Spleen (tissue), 7 donors: Measurements from ENCODE around the gene CRTC2.

Experiments used
- CTCF ChIP-seq, 11 experiments: fragments of 200-600 bp in 7 of 11; fragments of 450-650 bp in 4 of 11; sonication (generic) in 4 of 11; IDR thresholded peaks in 8 of 11; conservative IDR thresholded peaks in 3 of 11; 1 replicate in 7 of 11; 2 replicates in 4 of 11; pipeline versions ENCODE4 v1.4.0 to v1.8.0; 2016 to 2021; ENCODE audit warnings: antibody characterized with exemption in 11 of 11, inconsistent platforms in 4 of 11, mild to moderate bottlenecking in 1 of 11
- POLR2A ChIP-seq, 3 donors: fragments of 450-650 bp; IDR thresholded peaks; one replicate each; pipeline ENCODE4 v1.5.1; 2017; ENCODE audit warnings: antibody characterized with exemption in 3 of 3, mild to moderate bottlenecking in 1 of 3
- donor health status: DM: no; HTN: no; CAD: no; lungs with moderate emphysema.
- donor health status: DM: no; HTN: no; CAD: no.
- donor health status: DM: no; HTN: no; CAD: no.

DNA sequence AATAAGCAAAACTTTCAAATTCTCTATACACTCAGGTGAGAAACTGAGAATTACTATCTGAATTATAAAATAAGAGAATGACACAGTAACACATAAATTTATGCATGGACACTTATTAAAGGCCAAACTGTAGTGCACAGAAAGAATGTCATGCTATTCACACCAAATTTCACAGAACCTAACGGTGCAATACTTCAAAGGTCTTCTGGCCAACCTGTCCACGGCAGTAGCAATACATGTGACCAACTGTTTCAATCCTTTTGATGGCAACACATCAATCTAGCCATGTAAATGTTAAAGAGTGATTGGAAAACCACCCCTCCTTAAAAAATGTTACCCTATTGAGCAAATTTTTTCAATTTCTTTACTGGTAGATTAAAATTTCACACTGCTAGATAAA lies 46.1 kb downstream of the CRTC2 start:
- TF ChIP-seq POLR2A (IDR thresholded peaks at IDR 0.05): no peak
- no peak for TF ChIP-seq CTCF (IDR thresholded peaks at IDR 0.05 in 8 of 11, conservative IDR thresholded peaks at IDR 0.05 in 3 of 11)
